HepG2 (cell line): ENCODE measurements around the gene SERTAD2. TPM values are rescaled to one million over a fixed set of nuclear protein-coding genes. Genes with fewer than 3 reads are reported as not detected.

ENCODE experiments used
- ELF4 ChIP-seq: sonication (generic); formaldehyde crosslinking; IDR thresholded peaks from 2 replicates; pipeline ENCODE4 v1.5.0; 2020; ENCODE audit warnings: missing genetic modification reagents, mild to moderate bottlenecking, moderate library complexity, borderline replicate concordance
- GZF1 ChIP-seq: sonication (generic); formaldehyde crosslinking; IDR thresholded peaks from 2 replicates; pipeline ENCODE4 v1.5.1; 2020; ENCODE audit warnings: mild to moderate bottlenecking, missing genetic modification reagents
- KAT8 ChIP-seq: IDR thresholded peaks from 2 replicates; pipeline ENCODE4 v1.6.1; 2016; ENCODE audit warnings: missing genetic modification reagents, missing compliant biosample characterization
- LCORL ChIP-seq, 2 experiments: fragments of 450-650 bp in 1 of 2; sonication (generic) in 1 of 2; formaldehyde crosslinking in 1 of 2; IDR thresholded peaks; 2 replicates each; pipeline versions ENCODE4 v1.5.0 to v1.6.1; 2017 to 2020; ENCODE audit warnings: antibody characterized with exemption in 1 of 2, missing genetic modification reagents in 1 of 2
- MXD3 ChIP-seq: IDR thresholded peaks from 2 replicates; pipeline ENCODE4 v1.6.1; 2016; ENCODE audit warnings: mild to moderate bottlenecking, missing biosample characterization, missing genetic modification reagents
- MZF1 ChIP-seq: sonication (generic); formaldehyde crosslinking; IDR thresholded peaks from 2 replicates; pipeline ENCODE4 v1.8.1; 2023; ENCODE audit warnings: mild to moderate bottlenecking, missing genetic modification reagents, borderline replicate concordance
- REST ChIP-seq, 2 experiments: IDR thresholded peaks; 2 replicates each; pipeline ENCODE4 v1.6.1; 2011 to 2012; ENCODE audit warnings: low read length in 2 of 2, borderline replicate concordance in 1 of 2, low read depth in 1 of 2, mild to moderate bottlenecking in 1 of 2, moderate library complexity in 1 of 2
- SNRNP70 ChIP-seq: fragments of 200-400 bp; formaldehyde crosslinking; IDR thresholded peaks from 2 replicates; pipeline ENCODE4 v1.6.1; 2017; ENCODE audit warnings: mild to moderate bottlenecking, low read depth, low read length, moderate library complexity
- STAT5B ChIP-seq: sonication (generic); formaldehyde crosslinking; IDR thresholded peaks from 2 replicates; pipeline ENCODE4 v1.4.0; 2020; ENCODE audit warnings: missing genetic modification reagents
- TBX2 ChIP-seq: sonication (generic); formaldehyde crosslinking; IDR thresholded peaks from 2 replicates; pipeline ENCODE4 v1.5.0; 2020; ENCODE audit warnings: missing genetic modification reagents, mild to moderate bottlenecking, borderline replicate concordance
- TRIM22 ChIP-seq: fragments of 450-650 bp; IDR thresholded peaks from 2 replicates; pipeline ENCODE4 v1.6.1; 2017
- XRCC5 ChIP-seq: fragments of 200-400 bp; formaldehyde crosslinking; optimal IDR thresholded peaks from 2 replicates; pipeline ENCODE3; 2017; ENCODE audit warnings: mild to moderate bottlenecking, low read length
- ZFX ChIP-seq: sonication (generic); formaldehyde crosslinking; IDR thresholded peaks from 2 replicates; pipeline ENCODE4 v1.4.0; 2020; ENCODE audit warnings: mild to moderate bottlenecking, low read depth, missing genetic modification reagents, moderate library complexity
- ZKSCAN1 ChIP-seq: fragments of 150-350 bp; IDR thresholded peaks from 2 replicates; pipeline ENCODE4 v1.6.1; 2014; ENCODE audit warnings: low read length
- ZNF33A ChIP-seq: sonication (generic); formaldehyde crosslinking; IDR thresholded peaks from 2 replicates; pipeline ENCODE4 v1.5.1; 2020; ENCODE audit warnings: missing genetic modification reagents, mild to moderate bottlenecking, moderate library complexity, borderline replicate concordance
- ZNF33B ChIP-seq: sonication (generic); formaldehyde crosslinking; IDR thresholded peaks from 2 replicates; pipeline ENCODE4 v1.5.1; 2020; ENCODE audit warnings: mild to moderate bottlenecking, missing genetic modification reagents
- ZNF839 ChIP-seq: sonication (generic); formaldehyde crosslinking; IDR thresholded peaks from 2 replicates; pipeline ENCODE4 v1.4.0; 2020; ENCODE audit warnings: missing genetic modification reagents, mild to moderate bottlenecking, borderline replicate concordance
- polyA plus RNA-seq, 8 experiments: library from polyadenylated mRNA; depleted of rRNA in 3 of 8; stranded (reverse) in 7 of 8; unstranded in 1 of 8; fragments of >200 nt; fragmentation: Illumina TruSeq in 4 of 8; extraction: Trizol in 4 of 8; gene quantifications; 2 replicates each; pipeline versions ENCODE4 v1.2.1 to v1.2.3, GENCODE V29; 2011 to 2016; ENCODE audit warnings: low read depth in 4 of 8, missing spikeins in 1 of 8, mixed read lengths in 1 of 8; ENCODE audit not compliant: insufficient read depth in 1 of 8
- total RNA-seq, 5 experiments: library from RNA; depleted of rRNA; stranded (reverse); fragments of >200 nt; fragmentation: Illumina TruSeq; extraction: Trizol; gene quantifications; 2 replicates each; pipeline ENCODE4 v1.2.3, GENCODE V29; 2016; ENCODE audit warnings: low read depth in 1 of 5
- TF ChIP-seq, protein P1 (sequence below): sonication (generic); formaldehyde crosslinking; IDR thresholded peaks from 2 replicates; pipeline ENCODE4 v1.8.1; 2023; ENCODE audit warnings: missing genetic modification reagents, mild to moderate bottlenecking, borderline replicate concordance
- TF ChIP-seq, protein P2 (sequence below): sonication (generic); formaldehyde crosslinking; IDR thresholded peaks from 2 replicates; pipeline ENCODE4 v1.8.1; 2023; ENCODE audit warnings: mild to moderate bottlenecking, missing genetic modification reagents

SERTAD2 gene
- total and polyA plus RNA-seq, 2 of the 13 experiments (the other 11 are each of a cell fraction or from before 2014, with no cell fraction given): 6.7 to 22.6 TPM

GRCh38 chr2:64652231-64653108 is 1.2 kb downstream of the SERTAD2 start (continued):
- TF ChIP-seq XRCC5 (peak; percentile 71), REST (IDR thresholded peaks at IDR 0.05; ENCODE audit: borderline replicate concordance in 1 of 2, low read depth in 1 of 2, low read length in 2 of 2) (no peak), GZF1 (no peak), ZKSCAN1 (no peak), SNRNP70 (no peak), MXD3 (CRISPR knock-in tag) (no peak), LCORL (IDR thresholded peaks at IDR 0.05) (no peak), LCORL (CRISPR knock-in tag; IDR thresholded peaks at IDR 0.05) (peak; percentile 24), TBX2 (CRISPR knock-in tag) (no peak), STAT5B (no peak), KAT8 (CRISPR knock-in tag) (no peak), ZFX (CRISPR knock-in tag) (peak; percentile 35; the same call in 1 of the 2 replicates), ZNF33A (CRISPR knock-in tag) (no peak), MZF1 (CRISPR knock-in tag) (no peak), ZNF839 (no peak), ZNF33B (CRISPR knock-in tag) (no peak), ELF4 (CRISPR knock-in tag) (no peak), TRIM22 (no peak)
- TF ChIP-seq, protein P1, sequence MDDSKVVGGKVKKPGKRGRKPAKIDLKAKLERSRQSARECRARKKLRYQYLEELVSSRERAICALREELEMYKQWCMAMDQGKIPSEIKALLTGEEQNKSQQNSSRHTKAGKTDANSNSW: no peak
- TF ChIP-seq, protein P2, sequence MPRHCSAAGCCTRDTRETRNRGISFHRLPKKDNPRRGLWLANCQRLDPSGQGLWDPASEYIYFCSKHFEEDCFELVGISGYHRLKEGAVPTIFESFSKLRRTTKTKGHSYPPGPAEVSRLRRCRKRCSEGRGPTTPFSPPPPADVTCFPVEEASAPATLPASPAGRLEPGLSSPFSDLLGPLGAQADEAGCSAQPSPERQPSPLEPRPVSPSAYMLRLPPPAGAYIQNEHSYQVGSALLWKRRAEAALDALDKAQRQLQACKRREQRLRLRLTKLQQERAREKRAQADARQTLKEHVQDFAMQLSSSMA (CRISPR knock-in tag): no peak
